SK-N-SH (cell line): ENCODE data around the gene TRIM54. TPM values are rescaled to one million over a fixed set of nuclear protein-coding genes. Genes with fewer than 3 reads are reported as not detected.

Experiments used
- CTCF ChIA-PET: fragments of 300-600, 350-600 bp; formaldehyde crosslinking; extraction: SDS; loops from one replicate; lab custom pipeline; 2021; lab: Yijun Ruan, JAX
- POLR2A ChIA-PET: fragments of 350-600 bp; sonication (Branson Sonifier 250); formaldehyde crosslinking; extraction: SDS; loops from one replicate; lab custom pipeline; 2020; ENCODE audit warnings: antibody characterized with exemption, inconsistent platforms; lab: Yijun Ruan, JAX
- DNase-seq: peaks from one replicate; pipeline ENCODE4 v3.0.0; 2012
- H2AFZ ChIP-seq: fragments of 200-600 bp; sonication (generic); 2 replicates; pipeline ENCODE4 v1.8.1; 2016; ENCODE audit warnings: antibody characterized with exemption, mild to moderate bottlenecking, low read depth
- H3F3A ChIP-seq: fragments of 200-600 bp; sonication (generic); replicated peaks from 2 replicates; pipeline ENCODE3; 2016; ENCODE audit warnings: antibody characterized with exemption, mild to moderate bottlenecking; ENCODE audit not compliant: insufficient read depth
- H3K27ac ChIP-seq, 2 experiments: fragments of 200-500 bp in 1 of 2; fragments of 200-600 bp in 1 of 2; sonication (Bioruptor generic) in 1 of 2; sonication (generic), shearing (Covaris generic) in 1 of 2; 2 replicates each; pipeline versions ENCODE4 v1.5.1 to v1.6.1; 2014 to 2016; ENCODE audit warnings: low read depth in 2 of 2, inconsistent platforms in 1 of 2, low read length in 1 of 2, mild to moderate bottlenecking in 1 of 2, mixed read lengths in 1 of 2
- H3K27me3 ChIP-seq: fragments of 200-600 bp; sonication (generic), shearing (Covaris generic); 2 replicates; pipeline ENCODE4 v1.6.1; 2016; ENCODE audit warnings: mixed run types; ENCODE audit not compliant: insufficient read depth
- H3K36me3 ChIP-seq, 2 experiments: fragments of 200-500 bp in 1 of 2; fragments of 200-600 bp in 1 of 2; sonication (Bioruptor generic) in 1 of 2; sonication (generic) in 1 of 2; replicated peaks in 1 of 2; 2 replicates each; pipeline versions ENCODE3 to v1.5.1; 2014 to 2016; ENCODE audit warnings: low read length in 1 of 2, mild to moderate bottlenecking in 1 of 2; ENCODE audit not compliant: insufficient read depth in 2 of 2, control insufficient read depth in 1 of 2
- H3K4me1 ChIP-seq, 2 experiments: fragments of 200-500 bp in 1 of 2; fragments of 200-600 bp in 1 of 2; sonication (Bioruptor generic) in 1 of 2; sonication (generic), shearing (Covaris generic) in 1 of 2; 2 replicates each; pipeline versions ENCODE4 v1.5.1 to v1.6.1; 2014 to 2016; ENCODE audit warnings: low read depth in 1 of 2, low read length in 1 of 2, mixed run types in 1 of 2; ENCODE audit not compliant: insufficient read depth in 2 of 2, control insufficient read depth in 1 of 2
- H3K4me2 ChIP-seq: fragments of 200-600 bp; sonication (generic), shearing (Covaris generic); 2 replicates; pipeline ENCODE4 v1.6.1; 2017; ENCODE audit warnings: mixed run types
- H3K4me3 ChIP-seq, 2 experiments: fragments of 200-500 bp in 1 of 2; fragments of 200-600 bp in 1 of 2; sonication (Bioruptor generic) in 1 of 2; sonication (generic), shearing (Covaris generic) in 1 of 2; 2 replicates each; pipeline versions ENCODE4 v1.5.1 to v1.8.1; 2014 to 2016; ENCODE audit warnings: low read depth in 2 of 2, inconsistent platforms in 1 of 2, low read length in 1 of 2, mild to moderate bottlenecking in 1 of 2, mixed read lengths in 1 of 2, moderate library complexity in 1 of 2
- H3K79me2 ChIP-seq: fragments of 200-600 bp; sonication (generic); 2 replicates; pipeline ENCODE4 v1.8.1; 2017; ENCODE audit warnings: mild to moderate bottlenecking; ENCODE audit not compliant: insufficient read depth
- H3K9ac ChIP-seq: fragments of 200-600 bp; sonication (generic); 2 replicates; pipeline ENCODE4 v1.6.1; 2017; ENCODE audit warnings: mixed run types
- H3K9me2 ChIP-seq: fragments of 200-600 bp; sonication (generic); 2 replicates; pipeline ENCODE4 v1.6.1; 2017; ENCODE audit warnings: mixed run types
- H3K9me3 ChIP-seq: fragments of 200-600 bp; sonication (generic); 2 replicates; pipeline ENCODE4 v1.6.1; 2017; ENCODE audit warnings: mixed run types, mild to moderate bottlenecking, moderate library complexity
- H4K20me1 ChIP-seq: fragments of 200-600 bp; sonication (generic); 2 replicates; pipeline ENCODE4 v1.6.1; 2017; ENCODE audit warnings: mild to moderate bottlenecking, mixed run types; ENCODE audit not compliant: insufficient read depth
- EP300 ChIP-seq, 2 experiments: IDR thresholded peaks; 2 replicates each; pipeline versions ENCODE4 v1.4.0 to v1.6.1; 2012; ENCODE audit warnings: borderline replicate concordance in 1 of 2, low read depth in 1 of 2, low read length in 1 of 2
- FOXJ3 ChIP-seq: sonication (generic); formaldehyde crosslinking; IDR thresholded peaks from 2 replicates; pipeline ENCODE4 v1.5.1; 2020; ENCODE audit warnings: mild to moderate bottlenecking, missing genetic modification reagents
- GABPA ChIP-seq: IDR thresholded peaks from 2 replicates; pipeline ENCODE4 v1.4.0; 2012; ENCODE audit warnings: low read depth, mild to moderate bottlenecking
- GATA2 ChIP-seq: sonication (generic); formaldehyde crosslinking; IDR thresholded peaks from 2 replicates; pipeline ENCODE4 v1.5.0; 2020; ENCODE audit warnings: mild to moderate bottlenecking, missing genetic modification reagents
- JUND ChIP-seq: IDR thresholded peaks from 2 replicates; pipeline ENCODE4 v1.4.0; 2012
- RXRA ChIP-seq: IDR thresholded peaks from 2 replicates; pipeline ENCODE4 v1.4.0; 2012; ENCODE audit warnings: low read depth, mild to moderate bottlenecking, borderline replicate concordance
- TAF1 ChIP-seq: IDR thresholded peaks from 2 replicates; pipeline ENCODE4 v1.6.1; 2012; ENCODE audit warnings: low read depth, mild to moderate bottlenecking, low read length, moderate library complexity, borderline replicate concordance
- TEAD4 ChIP-seq: IDR thresholded peaks from 2 replicates; pipeline ENCODE4 v1.4.0; 2012; ENCODE audit warnings: mild to moderate bottlenecking, borderline replicate concordance; ENCODE audit not compliant: insufficient read depth
- YY1 ChIP-seq: IDR thresholded peaks from 2 replicates; pipeline ENCODE4 v1.4.0; 2012; ENCODE audit warnings: low read depth, mild to moderate bottlenecking
- WGBS: methylation state at CpG from one replicate; pipeline ENCODE4 v1.1.6; 2017; ENCODE audit warnings: low lambda C conversion rate; 5-methylcytosine and 5-hydroxymethylcytosine counted together
- polyA plus RNA-seq, 3 experiments: library from polyadenylated mRNA; depleted of rRNA; stranded (reverse); fragments of >200 nt; gene quantifications; 2 replicates each; pipeline ENCODE4 v1.2.3, GENCODE V29; 2012
- TF ChIP-seq, protein P1 (sequence below): fragments of 200-600 bp; sonication (generic); IDR thresholded peaks from 2 replicates; pipeline ENCODE4 v1.6.1; 2017; ENCODE audit warnings: antibody characterized with exemption, mild to moderate bottlenecking, moderate library complexity

TRIM54 gene
- polyA plus RNA-seq, 1 of the 3 experiments (the other 2 are of a cell fraction), result 0.28 TPM

DNA sequence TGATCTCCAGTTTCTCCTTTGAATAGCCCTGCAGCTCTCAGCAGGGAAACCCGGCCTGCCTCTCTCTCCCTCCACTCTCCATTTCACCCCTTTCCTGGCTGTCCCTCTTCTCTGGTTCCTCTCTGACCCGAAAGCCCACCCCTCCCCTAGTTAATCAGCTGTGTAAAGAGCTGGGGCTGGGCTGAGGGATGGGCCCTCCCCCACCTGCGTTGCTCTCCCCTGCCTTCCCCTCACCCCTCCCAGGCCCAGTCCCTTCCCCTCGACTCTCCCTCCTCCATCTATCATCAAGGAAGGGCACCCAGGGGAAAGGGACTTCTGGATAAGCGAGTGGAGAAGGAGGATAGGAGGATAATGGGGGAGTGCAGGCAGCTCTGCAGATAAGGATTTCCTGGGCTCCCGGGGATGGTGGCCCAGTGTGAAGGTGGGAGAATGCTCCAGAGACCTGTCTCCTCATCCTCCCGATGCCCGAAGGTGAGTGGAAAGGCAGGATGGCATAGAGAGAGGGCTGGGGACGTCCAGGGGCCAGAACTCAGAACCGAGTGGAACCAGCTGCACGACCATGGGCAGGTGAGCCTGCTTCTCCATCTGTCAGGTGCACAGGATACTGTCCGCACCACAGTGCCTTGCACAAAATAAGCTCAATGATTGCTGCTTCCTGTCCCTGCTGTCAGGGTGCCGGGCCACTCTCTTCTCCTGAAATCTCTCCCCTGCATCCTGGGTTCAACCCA, 31.4 kb upstream of the TRIM54 start:
- POLR2A ChIA-PET, result no interaction called here
- 77% methylated on average over 13 of the region's 13 CpGs for WGBS
- no peak for DNase-seq

GRCh38 chr2:27251766-27252165, 30.5 kb upstream of the TRIM54 start:
- H3K4me1 ChIP-seq, result peaks cover 14 to 24% of the 10 kb centered on the region in 2 experiments
- no peaks in the 10 kb centered on the region for H3K27me3 ChIP-seq
- H3K4me2 ChIP-seq, result no peak overlapping the region
- no peaks in the 10 kb centered on the region for H3K79me2 ChIP-seq
- POLR2A ChIA-PET, result no interaction called here
- no peak for DNase-seq
- CTCF ChIA-PET, result interaction anchor here (0.6 to 10.8 kb wide), 10 partner anchors 13 to 82 kb away, joined by 3 to 133 read pairs (median 8); partner anchors contain the start of genes SLC30A3 and TRIM54
- TF ChIP-seq TAF1 (no peak), RXRA (no peak), TEAD4 (no peak), FOXJ3 (CRISPR knock-in tag) (no peak), JUND (no peak), EP300 (IDR thresholded peaks at IDR 0.05; ENCODE audit: borderline replicate concordance in 1 of 2, low read depth in 1 of 2, low read length in 1 of 2) (no peak), GATA2 (CRISPR knock-in tag) (no peak)
- TF ChIP-seq, protein P1, sequence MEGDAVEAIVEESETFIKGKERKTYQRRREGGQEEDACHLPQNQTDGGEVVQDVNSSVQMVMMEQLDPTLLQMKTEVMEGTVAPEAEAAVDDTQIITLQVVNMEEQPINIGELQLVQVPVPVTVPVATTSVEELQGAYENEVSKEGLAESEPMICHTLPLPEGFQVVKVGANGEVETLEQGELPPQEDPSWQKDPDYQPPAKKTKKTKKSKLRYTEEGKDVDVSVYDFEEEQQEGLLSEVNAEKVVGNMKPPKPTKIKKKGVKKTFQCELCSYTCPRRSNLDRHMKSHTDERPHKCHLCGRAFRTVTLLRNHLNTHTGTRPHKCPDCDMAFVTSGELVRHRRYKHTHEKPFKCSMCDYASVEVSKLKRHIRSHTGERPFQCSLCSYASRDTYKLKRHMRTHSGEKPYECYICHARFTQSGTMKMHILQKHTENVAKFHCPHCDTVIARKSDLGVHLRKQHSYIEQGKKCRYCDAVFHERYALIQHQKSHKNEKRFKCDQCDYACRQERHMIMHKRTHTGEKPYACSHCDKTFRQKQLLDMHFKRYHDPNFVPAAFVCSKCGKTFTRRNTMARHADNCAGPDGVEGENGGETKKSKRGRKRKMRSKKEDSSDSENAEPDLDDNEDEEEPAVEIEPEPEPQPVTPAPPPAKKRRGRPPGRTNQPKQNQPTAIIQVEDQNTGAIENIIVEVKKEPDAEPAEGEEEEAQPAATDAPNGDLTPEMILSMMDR, result no peak
- 87% methylated on average over 13 of the region's 13 CpGs for WGBS
- no peak overlapping the region for H3K4me3 ChIP-seq
- no peak overlapping the region for H3K9ac ChIP-seq
- H3K36me3 ChIP-seq, result no peaks in the 10 kb centered on the region
- peaks cover 19% of the 10 kb centered on the region for H3F3A ChIP-seq
- H2AFZ ChIP-seq, result no peak overlapping the region
- no peaks in the 10 kb centered on the region for H3K9me3 ChIP-seq
- H3K9me2 ChIP-seq, result no peaks in the 10 kb centered on the region
- H4K20me1 ChIP-seq, result no peaks in the 10 kb centered on the region
- H3K27ac ChIP-seq, result no peak overlapping the region

More for the DNA sequence above, 31.4 kb upstream of the TRIM54 start:
- Histone ChIP-seq H3K4me2 (no peak overlapping the region), H2AFZ (no peak overlapping the region), H4K20me1 (no peaks in the 10 kb centered on the region), H3K4me1 (peaks cover 11 to 16% of the 10 kb centered on the region in 2 experiments), H3F3A (peaks cover 12% of the 10 kb centered on the region), H3K9ac (no peak overlapping the region), H3K4me3 (no peak overlapping the region), H3K36me3 (peaks cover 0 to under 1% of the 10 kb centered on the region in 2 experiments), H3K9me2 (no peaks in the 10 kb centered on the region), H3K27ac (no peak overlapping the region), H3K9me3 (no peaks in the 10 kb centered on the region), H3K79me2 (no peaks in the 10 kb centered on the region), H3K27me3 (no peaks in the 10 kb centered on the region)
- TF ChIP-seq GABPA, result no peak
- TF ChIP-seq YY1, result no peak
- CTCF ChIA-PET, result interaction anchor here (0.6 to 10.8 kb wide), 12 partner anchors 10 to 691 kb away, joined by 3 to 133 read pairs (median 7); partner anchors contain the start of genes SLC30A3 and TRIM54
